Activated effector memory CD4-positive, alpha-beta T cell treated with anti-CD3 and anti-CD28 coated beads, Interleukin-2, amount 50 U/mL, for 16 hours (primary cell): ENCODE measurements around the gene WRAP53.
"Not testable (repeated sequence)": the region's sequence is repeated elsewhere in the genome, so short reads cannot be mapped to it uniquely, and the experiment has no call there.

Experiments used
- DNase-seq: peaks from one replicate; pipeline ENCODE4 v3.0.0-alpha.2; 2020

WRAP53 gene

DNA sequence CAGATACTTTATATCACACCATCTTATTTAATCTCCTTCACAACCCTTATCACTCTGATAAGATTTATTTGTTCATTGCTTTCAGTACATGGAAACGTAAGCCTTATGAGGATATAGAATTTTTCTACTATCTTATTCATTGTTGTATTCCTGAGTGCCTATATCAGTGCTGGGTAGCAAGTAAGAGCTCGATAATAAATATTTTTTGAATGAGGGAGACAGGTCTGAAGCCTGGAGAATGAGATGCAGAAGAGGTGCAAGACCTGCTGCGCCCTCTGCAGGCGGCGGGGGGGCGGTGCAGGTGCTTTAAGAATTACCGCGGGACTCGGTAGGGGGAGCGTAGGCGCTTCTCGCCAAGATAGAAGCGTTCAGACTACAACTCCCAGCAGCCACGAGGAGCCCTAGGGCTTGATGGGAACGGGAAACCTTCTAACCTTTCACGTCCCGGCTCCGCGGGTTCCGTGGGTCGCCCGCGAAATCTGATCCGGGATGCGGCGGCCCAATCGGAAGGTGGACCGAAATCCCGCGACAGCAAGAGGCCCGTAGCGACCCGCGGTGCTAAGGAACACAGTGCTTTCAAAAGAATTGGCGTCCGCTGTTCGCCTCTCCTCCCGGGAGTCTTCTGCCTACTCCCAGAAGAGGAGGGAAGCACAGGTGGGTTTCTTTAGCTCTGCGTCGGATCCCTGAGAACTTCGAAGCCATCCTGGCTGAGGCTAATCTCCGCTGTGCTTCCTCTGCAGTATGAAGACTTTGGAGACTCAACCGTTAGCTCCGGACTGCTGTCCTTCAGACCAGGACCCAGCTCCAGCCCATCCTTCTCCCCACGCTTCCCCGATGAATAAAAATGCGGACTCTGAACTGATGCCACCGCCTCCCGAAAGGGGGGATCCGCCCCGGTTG lies at the start of gene WRAP53:
Gene WRAP53, plus strand, starts transcription at position 570 of the 900 bp plus-strand sequence. Its CDS starts 172 bp downstream, at position 742.
- peak; percentile 99 for DNase-seq

DNA sequence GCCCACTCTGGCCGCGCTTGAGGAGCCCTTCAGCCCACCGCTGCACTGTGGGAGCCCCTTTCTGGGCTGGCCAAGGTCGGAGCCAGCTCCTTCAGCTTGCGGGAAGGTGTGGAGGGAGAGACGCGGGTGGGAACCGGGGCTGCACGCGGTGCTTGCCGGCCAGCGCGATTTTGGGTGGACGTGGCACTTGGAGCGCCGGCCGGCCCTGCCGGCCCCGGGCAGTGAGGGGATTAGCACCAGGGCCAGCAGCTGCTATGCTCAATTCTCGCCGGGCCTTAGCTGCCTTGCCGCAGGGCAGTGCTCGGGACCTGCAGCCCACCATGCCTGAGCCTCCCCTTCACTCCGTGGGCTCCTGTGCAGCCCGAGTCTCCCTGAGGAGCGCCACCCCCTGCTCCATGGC lies 47.5 kb upstream of the WRAP53 start:
- DNase-seq: no peak

DNA sequence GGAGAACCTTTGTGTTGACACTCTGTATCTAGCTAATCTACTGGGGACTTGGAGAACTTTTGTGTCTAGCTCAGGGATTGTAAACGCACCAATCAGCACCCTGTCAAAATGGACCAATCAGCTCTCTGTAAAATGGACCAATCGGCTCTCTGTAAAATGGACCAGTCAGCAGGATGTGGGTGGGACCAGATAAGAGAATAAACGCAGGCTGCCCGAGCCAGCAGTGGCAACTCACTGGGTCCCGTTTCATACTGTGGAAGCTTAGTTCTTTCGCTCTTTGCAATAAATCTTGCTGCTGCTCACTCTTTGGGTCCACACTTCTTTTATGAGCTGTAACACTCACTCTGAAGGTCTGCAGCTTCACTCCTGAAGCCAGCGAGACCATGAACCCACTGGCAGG lies 46.6 kb upstream of the WRAP53 start:
- DNase-seq: not testable (repeated sequence)

DNA sequence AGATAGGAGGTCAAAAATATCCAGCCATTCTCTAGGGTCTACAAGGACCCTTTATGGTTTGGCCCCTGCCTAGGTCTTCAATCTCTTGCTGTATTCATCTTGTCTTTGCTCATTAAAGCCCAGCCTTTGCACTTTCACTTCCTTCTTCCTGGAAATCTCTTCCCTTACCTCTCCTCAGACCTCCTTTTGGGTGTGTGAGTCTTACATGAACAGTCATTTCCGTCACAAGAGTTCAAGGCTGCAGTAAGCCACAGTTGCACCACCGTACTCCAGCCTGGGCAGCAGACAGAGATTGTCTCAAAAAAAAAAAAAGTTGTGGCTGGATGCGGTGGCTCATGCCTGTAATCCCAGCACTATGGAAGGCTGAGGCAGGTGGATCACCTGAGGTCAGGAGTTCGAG lies 43.5 kb upstream of the WRAP53 start:
- DNase-seq: no peak

GRCh38 chr17:7646457-7646856 lies 41.8 kb upstream of the WRAP53 start:
- DNase-seq: no peak

GRCh38 chr17:7647018-7647417 lies 41.3 kb upstream of the WRAP53 start:
- DNase-seq: no peak

DNA sequence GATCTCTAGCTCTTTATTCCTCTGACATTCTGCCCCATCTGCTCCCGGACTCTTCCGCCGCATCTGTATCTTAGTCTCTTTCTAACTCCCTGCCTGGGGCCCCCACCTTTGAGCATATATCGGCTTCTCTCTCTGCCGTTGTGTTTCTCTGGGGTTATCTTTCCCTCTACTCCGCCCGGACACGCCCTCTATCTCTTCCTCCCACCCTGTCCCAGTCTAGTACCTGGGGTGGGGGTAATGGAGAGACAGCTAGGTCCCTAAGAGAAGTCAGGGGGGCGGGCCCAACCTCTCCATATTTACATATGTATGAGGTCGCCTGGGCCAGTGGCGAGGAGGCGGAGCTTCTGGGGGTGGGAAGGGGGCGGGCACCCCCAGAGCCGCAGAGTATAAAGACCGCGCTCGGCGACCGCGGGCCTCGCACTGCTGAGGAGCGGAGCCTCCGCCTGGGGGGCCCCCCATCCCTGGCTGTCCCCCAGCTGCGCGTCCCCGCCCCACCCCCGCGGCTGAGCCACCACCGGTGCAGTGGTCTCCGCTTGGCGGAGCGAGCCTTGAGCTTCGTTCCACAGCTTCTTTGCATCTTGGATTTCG lies 37.7 kb upstream of the WRAP53 start, which contains the start of gene ATP1B2:
Gene ATP1B2, plus strand, starts transcription at position 418 of the 588 bp plus-strand sequence. CDS start 593 bp downstream, outside the sequence.
- peak; percentile 89 for DNase-seq

GRCh38 chr17:7651097-7651664 lies 37.1 kb upstream of the WRAP53 start:
- DNase-seq: peak; percentile 62

- DNase-seq: no peak
These were observed 36.5 kb upstream of the WRAP53 start for GRCh38 chr17:7651665-7652387.

DNA sequence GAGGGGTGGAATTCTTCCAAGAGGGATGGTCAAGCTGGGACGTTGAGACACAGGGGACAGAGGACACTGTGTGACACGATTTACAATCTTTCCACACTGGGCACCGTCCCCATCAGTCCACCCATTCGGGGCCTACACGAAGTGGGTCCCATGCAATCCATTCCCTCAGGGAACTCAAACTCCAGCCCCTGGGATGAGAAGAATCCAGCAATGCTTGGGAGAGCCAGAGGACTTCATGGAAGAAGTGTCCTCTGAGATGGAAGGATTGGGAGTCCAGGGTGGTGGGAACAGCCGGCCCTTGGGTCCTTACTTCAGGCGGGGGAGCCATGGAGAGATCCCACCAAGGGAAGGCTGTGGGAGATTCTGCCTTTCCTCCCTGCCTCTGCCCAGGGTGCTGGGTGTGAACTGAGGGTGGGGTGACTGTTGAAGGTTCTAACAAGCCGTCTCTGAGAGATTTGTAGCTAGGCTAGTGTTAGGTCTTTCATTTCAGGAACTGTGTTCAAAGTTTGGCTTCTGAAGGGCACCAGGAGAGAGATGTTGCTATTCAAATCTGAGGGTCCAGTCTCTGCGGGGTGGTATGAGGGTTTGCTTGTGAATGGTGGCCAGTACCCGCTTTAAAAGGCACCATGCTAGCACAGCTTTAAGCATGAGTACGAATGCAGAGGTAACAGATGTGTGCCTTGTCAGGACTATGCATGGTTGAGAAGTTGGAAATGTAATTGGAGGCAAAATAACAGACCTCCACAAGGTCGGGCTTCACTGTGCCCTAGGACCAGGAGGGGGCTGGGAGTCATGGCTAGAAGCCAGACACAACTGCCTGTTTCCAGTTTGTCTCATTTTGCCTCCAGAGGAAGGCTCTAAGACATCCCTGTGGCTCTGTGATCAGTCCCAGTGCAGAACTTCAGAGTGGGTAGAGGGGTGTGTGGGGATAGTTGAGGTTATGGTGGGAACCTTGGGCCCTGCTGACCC lies 35.6 kb upstream of the WRAP53 start:
- DNase-seq: no peak

GRCh38 chr17:7654832-7655540 lies 33.3 kb upstream of the WRAP53 start:
- DNase-seq: no peak

DNA sequence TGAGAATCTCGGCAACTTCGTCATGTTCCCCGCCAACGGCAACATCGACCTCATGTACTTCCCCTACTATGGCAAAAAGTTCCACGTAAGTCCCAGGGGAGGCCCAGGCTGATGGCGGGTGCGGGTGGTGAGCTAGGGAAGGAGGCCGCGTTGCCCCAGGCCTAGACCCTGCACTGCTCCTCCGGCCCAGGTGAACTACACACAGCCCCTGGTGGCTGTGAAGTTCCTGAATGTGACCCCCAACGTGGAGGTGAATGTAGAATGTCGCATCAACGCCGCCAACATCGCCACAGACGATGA lies 32.8 kb upstream of the WRAP53 start:
- DNase-seq: no peak

GRCh38 chr17:7656958-7657609 lies 31.2 kb upstream of the WRAP53 start:
- DNase-seq: no peak

DNA sequence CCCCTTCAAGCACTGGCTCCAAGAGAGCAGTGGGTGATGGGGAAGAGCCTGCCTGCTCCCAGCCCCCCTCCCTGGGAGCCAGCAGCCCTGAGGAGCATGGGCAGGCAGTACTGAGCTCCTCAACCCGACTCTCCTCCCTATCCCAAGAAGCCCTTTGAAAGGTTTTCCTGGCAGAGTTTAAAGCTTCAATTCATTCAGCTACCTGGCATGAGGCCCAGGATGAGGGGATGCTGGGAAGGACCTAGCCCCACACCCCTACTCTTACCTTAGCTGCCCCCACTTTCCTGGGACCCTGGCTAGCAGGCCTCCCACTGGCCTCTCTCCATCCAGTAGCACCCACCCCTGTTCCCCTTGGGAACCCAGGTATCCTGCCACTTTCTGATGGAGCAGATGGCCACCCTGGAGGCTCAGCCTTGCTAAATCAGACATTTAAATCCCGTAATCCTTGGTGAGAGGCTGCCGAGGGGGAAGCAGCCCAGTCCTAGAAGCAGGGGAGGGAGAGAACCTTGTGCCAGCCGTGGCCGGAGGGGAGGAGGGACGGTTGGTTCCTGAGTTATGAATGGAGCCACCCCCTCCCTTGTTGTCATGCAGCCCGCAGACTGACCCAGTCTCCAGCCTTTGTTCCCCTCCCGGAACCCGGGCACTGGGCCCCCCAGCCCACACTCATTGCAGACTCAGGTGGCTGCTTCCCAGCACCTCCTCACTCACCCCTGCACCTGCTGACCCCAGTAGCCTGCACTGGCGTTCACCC lies 20.4 kb upstream of the WRAP53 start:
- no peak for DNase-seq

GRCh38 chr17:7668482-7668881 lies 19.8 kb upstream of the WRAP53 start:
- no peak for DNase-seq

GRCh38 chr17:7673239-7673638 lies 15.0 kb upstream of the WRAP53 start:
- peak; percentile 70 for DNase-seq

GRCh38 chr17:7674934-7675333 lies 13.3 kb upstream of the WRAP53 start:
- DNase-seq: no peak

- no peak for DNase-seq
These were observed 11.7 kb upstream of the WRAP53 start for GRCh38 chr17:7676533-7676932.

DNA sequence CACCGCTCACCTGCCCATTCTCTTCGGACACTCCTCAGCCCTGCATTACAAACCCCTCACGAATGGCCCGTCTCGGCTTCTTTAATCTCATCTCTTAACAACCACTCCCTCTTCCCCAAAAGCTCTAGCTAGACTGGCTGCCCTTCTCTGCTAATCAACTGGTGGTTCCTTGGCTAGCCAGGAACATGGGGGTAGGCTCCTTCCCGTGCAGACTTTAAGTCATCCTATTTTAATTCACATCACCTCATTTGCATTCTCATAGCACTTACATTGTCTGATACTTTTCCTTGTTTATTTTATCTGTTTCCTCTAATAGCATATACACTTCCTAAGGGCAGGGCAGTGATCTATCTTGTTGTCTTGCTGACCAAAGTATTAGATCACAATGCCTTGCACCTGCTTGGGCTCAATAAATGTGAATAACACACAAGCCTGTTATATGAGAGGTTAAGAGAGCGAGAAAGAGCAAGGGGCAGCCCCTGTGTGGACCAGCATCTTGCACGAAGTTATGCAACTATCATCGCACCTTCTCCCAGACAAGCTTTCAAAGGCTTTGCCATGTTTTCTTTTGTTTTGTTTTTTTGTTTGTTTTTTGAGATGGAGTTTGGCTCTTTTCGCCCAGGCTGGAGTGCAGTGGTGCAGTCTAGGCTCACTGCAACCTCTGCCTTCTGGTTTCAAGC lies 10.7 kb upstream of the WRAP53 start:
- no peak for DNase-seq
